GM12878 (cell line): ENCODE results near the gene IGHMBP2. TPM values are rescaled to one million over a fixed set of nuclear protein-coding genes. Genes with fewer than 3 reads are reported as not detected.

Source experiments
- ATAC-seq: fragments of 200-7000 bp; cut with Tn5 transposase; 3 replicates; pipeline ENCODE4 v1.9.1; 2020; ENCODE audit warnings: mild to moderate bottlenecking, moderate library complexity
- BruUV-seq: library from RNA; stranded (reverse); fragments of 400-500 nt; replicated peaks from 2 replicates; lab custom pipeline; 2021; lab: Mats Ljungman, UMichigan
- CTCF ChIA-PET: fragments of 300-600 bp; sonication (Branson Sonifier 250); formaldehyde crosslinking; extraction: SDS; loops from one replicate; lab custom pipeline; 2021; ENCODE audit warnings: inconsistent platforms; lab: Yijun Ruan, JAX
- POLR2A ChIA-PET: fragments of 350-600 bp; formaldehyde crosslinking; extraction: SDS; loops from one replicate; lab custom pipeline; 2021; ENCODE audit warnings: inconsistent platforms; lab: Charles Lee
- RAD21 ChIA-PET: fragments of 300-600 bp; sonication (Branson Sonifier 250); formaldehyde crosslinking; loops from one replicate; lab custom pipeline; 2023; ENCODE audit warnings: antibody characterized with exemption; ENCODE audit not compliant: unreplicated experiment; lab: Charles Lee
- SMC1A ChIA-PET: fragments of 300-600 bp; sonication (Branson Sonifier 250); formaldehyde crosslinking; loops from one replicate; lab custom pipeline; 2023; ENCODE audit not compliant: unreplicated experiment, uncharacterized antibody; lab: Charles Lee
- DNase-seq: peaks from one replicate; pipeline ENCODE4 v3.0.0-alpha.2; 2011; ENCODE audit warnings: low read depth, low spot score
- FAIRE-seq: peaks from 3 replicates; lab custom pipeline; 2011; peaks lifted over from hg19 to GRCh38; lab: Jason Lieb, UNC
- H2AFZ ChIP-seq: 2 replicates; pipeline ENCODE4 v1.6.0; 2011; ENCODE audit warnings: low read depth, low read length, control low read depth; ENCODE audit not compliant: control insufficient read depth
- H3K27ac ChIP-seq: 2 replicates; pipeline ENCODE4 v1.5.1; 2011; ENCODE audit warnings: control low read depth; ENCODE audit not compliant: control insufficient read depth, insufficient read depth
- H3K27me3 ChIP-seq, 2 experiments: replicated peaks in 1 of 2; 2 replicates each; pipeline versions ENCODE4 v1.6.0 to v1.6.1; 2011; ENCODE audit warnings: low read length in 1 of 2; ENCODE audit not compliant: control insufficient read depth in 2 of 2, insufficient read depth in 2 of 2
- H3K36me3 ChIP-seq, 2 experiments: 2 replicates each; pipeline ENCODE4 v1.5.1; 2011; ENCODE audit warnings: low read length in 1 of 2; ENCODE audit not compliant: control insufficient read depth in 2 of 2, insufficient read depth in 2 of 2
- H3K4me1 ChIP-seq: 2 replicates; pipeline ENCODE4 v1.6.1; 2011; ENCODE audit warnings: mild to moderate bottlenecking, low read length, moderate library complexity, mixed read lengths; ENCODE audit not compliant: control insufficient read depth, insufficient read depth
- H3K4me2 ChIP-seq: 2 replicates; pipeline ENCODE4 v1.6.0; 2011; ENCODE audit warnings: control low read depth; ENCODE audit not compliant: control insufficient read depth, insufficient read depth
- H3K4me3 ChIP-seq: fragments of 200-600 bp; sonication (generic); 2 replicates; pipeline ENCODE4 v1.5.1; 2016
- H3K79me2 ChIP-seq: 2 replicates; pipeline ENCODE4 v1.6.0; 2011; ENCODE audit warnings: low read length; ENCODE audit not compliant: control insufficient read depth, insufficient read depth
- H3K9ac ChIP-seq: 2 replicates; pipeline ENCODE4 v1.8.0; 2011; ENCODE audit warnings: low read length, control low read depth, mixed read lengths; ENCODE audit not compliant: control insufficient read depth, insufficient read depth
- H3K9me3 ChIP-seq: replicated peaks from 3 replicates; pipeline ENCODE4 v1.5.1; 2011; ENCODE audit warnings: mild to moderate bottlenecking, low read length; ENCODE audit not compliant: control insufficient read depth, insufficient read depth
- H4K20me1 ChIP-seq: 2 replicates; pipeline ENCODE4 v1.6.0; 2011; ENCODE audit not compliant: control insufficient read depth, insufficient read depth
- BCLAF1 ChIP-seq: fragments of 450-650 bp; IDR thresholded peaks from 2 replicates; pipeline ENCODE4 v1.6.1; 2017; ENCODE audit warnings: antibody characterized with exemption, mild to moderate bottlenecking, moderate library complexity
- CHD4 ChIP-seq: fragments of 200-600 bp; sonication (generic); IDR thresholded peaks from 2 replicates; pipeline ENCODE4 v1.6.1; 2016; ENCODE audit warnings: mild to moderate bottlenecking
- E2F4 ChIP-seq: IDR thresholded peaks from 2 replicates; pipeline ENCODE4 v1.6.1; 2012; ENCODE audit warnings: low read depth, low read length, improper control_type of control experiment
- ETV6 ChIP-seq, 2 experiments: fragments of 450-650 bp in 1 of 2; IDR thresholded peaks in 1 of 2; conservative IDR thresholded peaks in 1 of 2; 2 replicates each; pipeline ENCODE4 v1.6.1; 2014; ENCODE audit warnings: antibody characterized with exemption in 1 of 2, borderline replicate concordance in 1 of 2, low read depth in 1 of 2, mild to moderate bottlenecking in 1 of 2, moderate library complexity in 1 of 2
- HDGF ChIP-seq: fragments of 450-650 bp; IDR thresholded peaks from 2 replicates; pipeline ENCODE4 v1.6.1; 2016; ENCODE audit warnings: antibody characterized with exemption
- IKZF2 ChIP-seq, 2 experiments: fragments of 450-650 bp; IDR thresholded peaks; 2 replicates each; pipeline ENCODE4 v1.6.1; 2017; ENCODE audit warnings: mild to moderate bottlenecking in 2 of 2, moderate library complexity in 2 of 2
- MLLT1 ChIP-seq: fragments of 450-650 bp; IDR thresholded peaks from 2 replicates; pipeline ENCODE4 v1.6.1; 2016; ENCODE audit warnings: mild to moderate bottlenecking
- MYC ChIP-seq: IDR thresholded peaks from 2 replicates; pipeline ENCODE4 v1.6.1; 2011; ENCODE audit warnings: mild to moderate bottlenecking, low read length, moderate library complexity, inconsistent platforms; ENCODE audit not compliant: insufficient read depth, insufficient replicate concordance, insufficient read length, severe bottlenecking
- NBN ChIP-seq: fragments of 450-650 bp; IDR thresholded peaks from 2 replicates; pipeline ENCODE4 v1.6.1; 2016
- NFYB ChIP-seq: IDR thresholded peaks from 2 replicates; pipeline ENCODE4 v1.6.1; 2011; ENCODE audit warnings: low read depth, mild to moderate bottlenecking, low read length, improper control_type of control experiment, moderate library complexity; ENCODE audit not compliant: insufficient read depth
- SPI1 ChIP-seq: IDR thresholded peaks from 2 replicates; pipeline ENCODE4 v1.6.1; 2011; ENCODE audit warnings: low read depth, mild to moderate bottlenecking, low read length, moderate library complexity, borderline replicate concordance; ENCODE audit not compliant: insufficient read depth
- SREBF1 ChIP-seq: IDR thresholded peaks from 2 replicates; pipeline ENCODE4 v1.6.1; 2012; ENCODE audit warnings: mild to moderate bottlenecking, low read length
- TCF12 ChIP-seq: IDR thresholded peaks from 2 replicates; pipeline ENCODE4 v1.6.1; 2011; ENCODE audit warnings: low read depth, mild to moderate bottlenecking, low read length
- ZBTB33 ChIP-seq: fragments of 450-650 bp; IDR thresholded peaks from 2 replicates; pipeline ENCODE4 v1.6.1; 2017; ENCODE audit warnings: mild to moderate bottlenecking
- ZNF217 ChIP-seq: fragments of 450-650 bp; IDR thresholded peaks from 2 replicates; pipeline ENCODE4 v1.6.1; 2017; ENCODE audit warnings: antibody characterized with exemption, mild to moderate bottlenecking
- WGBS: methylation state at CpG from one replicate; pipeline ENCODE4 v1.1.6; 2016; ENCODE audit warnings: low lambda C conversion rate; ENCODE audit not compliant: insufficient replicate concordance, insufficient coverage; ENCODE audit errors: missing lambda C conversion rate; 5-methylcytosine and 5-hydroxymethylcytosine counted together
- in situ Hi-C: fragments of 300-500 bp; cut with MboI; formaldehyde crosslinking; loops from 9 replicates; pipeline ENCODE4 v1.14.3; 2018; ENCODE audit warnings: mixed read lengths
- intact Hi-C: fragments of 100-400 bp; cut with micrococcal nuclease; formaldehyde crosslinking; loops from one replicate; pipeline ENCODE4 v1.14.2; 2022; ENCODE audit not compliant: unreplicated experiment
- polyA plus RNA-seq, 11 experiments: library from polyadenylated mRNA; depleted of rRNA in 4 of 11; unstranded in 6 of 11; stranded (reverse) in 5 of 11; fragments of >200 nt; fragmentation: Nextera tagmentation in 4 of 11; fragmentation: Illumina TruSeq in 1 of 11; extraction: Ambion mirVana in 4 of 11; extraction: Trizol in 1 of 11; gene quantifications; 1 replicate in 1 of 11; 2 replicates in 10 of 11; pipeline versions ENCODE4 v1.2.1 to v1.2.3, GENCODE V29; 2011 to 2016; ENCODE audit warnings: inconsistent platforms in 2 of 11, missing spikeins in 2 of 11, low read depth in 1 of 11
- total RNA-seq, 4 experiments: library from RNA; depleted of rRNA in 3 of 4; stranded (reverse); fragments of >200 nt in 3 of 4; fragmentation: Illumina TruSeq in 1 of 4; extraction: Trizol in 1 of 4; gene quantifications; 2 replicates each; pipeline versions ENCODE4 v1.2.1 to v1.2.3, GENCODE V29; 2013 to 2021

The IGHMBP2 gene
- total and polyA plus RNA-seq, 10 of the 15 experiments (the other 5 are each of a cell fraction or from before 2014, with no cell fraction given), result 1.4 to 20.1 (median 11.2) TPM

- CTCF ChIA-PET, result interaction anchor here (0.7 kb wide), 1 partner anchor 365 kb away, joined by 3 read pairs; no protein-coding TSS in a partner anchor
- Histone ChIP-seq H3K9me3 (no peaks in the 10 kb centered on the region), H3K27ac (peak overlapping the region; percentile 77), H3K4me1 (peaks cover 11% of the 10 kb centered on the region), H3K4me3 (peak overlapping the region; percentile 100), H4K20me1 (no peaks in the 10 kb centered on the region), H3K27me3 (no peaks in the 10 kb centered on the region), H3K79me2 (peaks cover 45% of the 10 kb centered on the region), H3K9ac (peak overlapping the region; percentile 89), H3K4me2 (peak overlapping the region; percentile 88), H3K36me3 (peaks cover 2 to 14% of the 10 kb centered on the region in 2 experiments; a peak in 3 of 4 replicates), H2AFZ (peak overlapping the region; percentile 95)
- FAIRE-seq (no peak), ATAC-seq (peak; percentile 61), DNase-seq (no peak)
- RAD21 ChIA-PET, result no interaction called here
- intact Hi-C loops, result loop anchor here (5.0 kb wide), 1 partner anchor 148 kb away; no protein-coding TSS in a partner anchor
- POLR2A ChIA-PET, result interaction anchor here (0.6 to 1.2 kb wide), 4 partner anchors 23 to 148 kb away, joined by 3 to 6 read pairs (median 4); partner anchors contain the start of gene TPCN2
- WGBS, result 6% methylated on average over 24 of the region's 24 CpGs
- SMC1A ChIA-PET, result no interaction called here
- no TSS peak for BruUV-seq
- in situ Hi-C loops, result no loop called here
- TF ChIP-seq NFYB (no peak), NBN (no peak), SREBF1 (no peak), TCF12 (no peak), SPI1 (no peak), E2F4 (no peak), IKZF2 (IDR thresholded peaks at IDR 0.05) (no peak), ZNF217 (no peak), BCLAF1 (no peak), MLLT1 (no peak), HDGF (no peak), CHD4 (no peak), ETV6 (conservative IDR thresholded peaks at IDR 0.05 in 1 of 2, IDR thresholded peaks at IDR 0.05 in 1 of 2; ENCODE audit: borderline replicate concordance in 1 of 2, low read depth in 1 of 2) (no peak), ZBTB33 (no peak), MYC (no peak)
Observed at GRCh38 chr11:68904248-68904847, 657 bp downstream of the IGHMBP2 start.
